ENCODE data around the gene LMO2.

LMO2 gene

GRCh38 chr11:33892906-33893594 is 1.2 kb upstream of the LMO2 start:
- Histone ChIP-seq H3K4me3 (replicated peaks; ENCODE audit: low read depth, low read length) (peak overlapping the region; percentile 5; the same call in 1 of the 2 replicates), H3K36me3 (ENCODE audit: control insufficient read depth, insufficient read depth, low read length) (no peaks in the 10 kb centered on the region), H3K27me3 (replicated peaks; ENCODE audit: control insufficient read depth, insufficient read depth, low read length) (no peaks in the 10 kb centered on the region)
- peak; percentile 48 for DNase-seq (ENCODE audit: extremely low read depth, insufficient read length)
- no peak for TF ChIP-seq CTCF (IDR thresholded peaks at IDR 0.05; ENCODE audit: insufficient read depth, low read length, poor library complexity, severe bottlenecking)

DNA sequence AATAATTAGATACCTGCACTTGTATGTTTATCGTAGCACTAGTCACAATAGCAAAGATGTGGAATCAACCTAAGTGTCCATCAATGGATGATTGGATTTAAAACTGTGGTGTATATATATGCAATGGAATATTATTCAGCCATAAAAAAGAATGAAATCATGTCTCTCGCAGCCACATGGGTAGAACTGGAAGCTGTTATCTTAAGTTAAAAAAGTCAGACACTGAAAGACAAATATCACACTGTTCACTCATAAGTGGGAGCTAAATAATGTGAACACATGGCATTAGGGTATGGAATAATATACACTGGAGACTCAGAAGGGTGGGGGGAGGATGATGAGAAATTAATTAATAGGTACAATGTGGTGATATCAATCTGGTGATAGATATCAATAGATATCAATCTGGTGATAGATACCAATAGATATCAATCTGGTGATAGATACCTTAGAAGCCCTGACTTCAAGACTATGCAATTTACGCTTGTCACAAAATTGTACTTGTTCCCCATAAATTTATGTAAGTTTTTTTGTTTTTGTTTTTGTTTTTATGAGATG is 2.0 kb downstream of the LMO2 start:
- no peaks in the 10 kb centered on the region for H3K27me3 ChIP-seq (replicated peaks; ENCODE audit: control insufficient read depth, insufficient read depth, low read length)
- TF ChIP-seq CTCF (IDR thresholded peaks at IDR 0.05; ENCODE audit: insufficient read depth, low read length, poor library complexity, severe bottlenecking): no peak
- no peak for DNase-seq (ENCODE audit: extremely low read depth, insufficient read length)
- H3K36me3 ChIP-seq (ENCODE audit: control insufficient read depth, insufficient read depth, low read length): no peaks in the 10 kb centered on the region; the same call in 1 of the 2 replicates
- no peak overlapping the region for H3K4me3 ChIP-seq (replicated peaks; ENCODE audit: low read depth, low read length)

GRCh38 chr11:33889296-33889695 is 2.6 kb downstream of the LMO2 start:
- Histone ChIP-seq H3K4me3 (replicated peaks; ENCODE audit: low read depth, low read length) (no peak overlapping the region), H3K27me3 (replicated peaks; ENCODE audit: control insufficient read depth, insufficient read depth, low read length) (no peaks in the 10 kb centered on the region), H3K36me3 (ENCODE audit: control insufficient read depth, insufficient read depth, low read length) (no peaks in the 10 kb centered on the region; the same call in 1 of the 2 replicates)
- no peak for TF ChIP-seq CTCF (IDR thresholded peaks at IDR 0.05; ENCODE audit: insufficient read depth, low read length, poor library complexity, severe bottlenecking)
- no peak for DNase-seq (ENCODE audit: extremely low read depth, insufficient read length)

- no peak for TF ChIP-seq CTCF (IDR thresholded peaks at IDR 0.05; ENCODE audit: insufficient read depth, low read length, poor library complexity, severe bottlenecking)
- no peak for DNase-seq (ENCODE audit: extremely low read depth, insufficient read length)
- H3K36me3 ChIP-seq (ENCODE audit: control insufficient read depth, insufficient read depth, low read length): no peaks in the 10 kb centered on the region; the same call in 1 of the 2 replicates
- no peak overlapping the region for H3K4me3 ChIP-seq (replicated peaks; ENCODE audit: low read depth, low read length)
- no peaks in the 10 kb centered on the region; the same call in 1 of the 2 replicates for H3K27me3 ChIP-seq (replicated peaks; ENCODE audit: control insufficient read depth, insufficient read depth, low read length)
These were observed 4.0 kb downstream of the LMO2 start for GRCh38 chr11:33887886-33888285.

- no peaks in the 10 kb centered on the region; the same call in 1 of the 2 replicates for H3K27me3 ChIP-seq (replicated peaks; ENCODE audit: control insufficient read depth, insufficient read depth, low read length)
- no peak for TF ChIP-seq CTCF (IDR thresholded peaks at IDR 0.05; ENCODE audit: insufficient read depth, low read length, poor library complexity, severe bottlenecking)
- no peak overlapping the region for H3K4me3 ChIP-seq (replicated peaks; ENCODE audit: low read depth, low read length)
- no peaks in the 10 kb centered on the region; the same call in 1 of the 2 replicates for H3K36me3 ChIP-seq (ENCODE audit: control insufficient read depth, insufficient read depth, low read length)
- no peak for DNase-seq (ENCODE audit: extremely low read depth, insufficient read length)
These were observed 6.4 kb downstream of the LMO2 start for GRCh38 chr11:33885338-33886005.

Measured in GM06990 (cell line).